Measurements from ENCODE around the gene HDLBP. TPM values are rescaled to one million over a fixed set of nuclear protein-coding genes. Genes with fewer than 3 reads are reported as not detected.

The HDLBP gene
- total RNA-seq, 1 donor from 2014 or later: 839 TPM

DNA sequence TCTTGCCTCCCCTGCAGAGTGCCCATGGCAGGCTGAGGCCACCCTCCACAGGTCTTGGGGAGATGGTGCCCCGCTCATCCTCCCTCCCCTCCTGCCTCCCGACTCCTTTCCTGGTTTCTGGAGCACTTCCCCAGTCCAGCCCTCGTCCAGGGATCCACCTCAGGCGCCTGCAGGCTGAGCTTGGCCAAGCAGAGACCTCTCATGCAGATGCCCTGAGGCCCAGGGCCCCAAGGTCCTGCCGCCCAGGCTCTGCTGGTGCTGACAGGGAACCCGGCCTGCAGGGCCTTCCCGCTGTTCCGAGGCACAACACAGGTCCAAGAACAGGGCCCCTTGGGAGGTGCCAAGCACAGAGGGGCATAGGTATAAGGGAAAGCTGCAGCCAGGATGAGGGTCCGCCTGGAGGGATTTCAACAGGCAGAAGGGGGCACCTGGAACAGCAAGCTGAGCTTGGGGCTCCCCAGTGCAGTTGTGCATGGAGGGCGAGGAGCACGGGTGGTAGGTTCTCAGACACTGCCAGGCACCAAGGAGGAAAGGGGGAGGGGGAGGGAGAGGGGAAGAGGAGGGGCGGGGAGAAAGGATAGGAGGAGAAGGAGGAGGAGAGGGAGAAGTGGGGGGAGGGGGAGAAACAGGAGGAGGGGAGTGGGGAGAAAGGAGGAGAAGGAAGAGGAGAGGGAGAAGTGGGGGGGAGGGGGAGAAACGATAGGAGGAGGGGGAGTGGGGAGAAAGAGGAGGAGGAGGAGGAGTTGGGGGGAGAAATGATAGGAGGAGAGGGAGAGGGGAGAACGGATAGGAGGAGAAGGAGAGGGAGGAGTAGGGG is 128.2 kb downstream of the HDLBP start:
- peaks cover 1% of the 10 kb centered on the region for H3K4me1 Mint-ChIP-seq (ENCODE audit: unreplicated experiment)
- H3K4me3 Mint-ChIP-seq (ENCODE audit: unreplicated experiment): no peak overlapping the region
- TF ChIP-seq, protein P1, sequence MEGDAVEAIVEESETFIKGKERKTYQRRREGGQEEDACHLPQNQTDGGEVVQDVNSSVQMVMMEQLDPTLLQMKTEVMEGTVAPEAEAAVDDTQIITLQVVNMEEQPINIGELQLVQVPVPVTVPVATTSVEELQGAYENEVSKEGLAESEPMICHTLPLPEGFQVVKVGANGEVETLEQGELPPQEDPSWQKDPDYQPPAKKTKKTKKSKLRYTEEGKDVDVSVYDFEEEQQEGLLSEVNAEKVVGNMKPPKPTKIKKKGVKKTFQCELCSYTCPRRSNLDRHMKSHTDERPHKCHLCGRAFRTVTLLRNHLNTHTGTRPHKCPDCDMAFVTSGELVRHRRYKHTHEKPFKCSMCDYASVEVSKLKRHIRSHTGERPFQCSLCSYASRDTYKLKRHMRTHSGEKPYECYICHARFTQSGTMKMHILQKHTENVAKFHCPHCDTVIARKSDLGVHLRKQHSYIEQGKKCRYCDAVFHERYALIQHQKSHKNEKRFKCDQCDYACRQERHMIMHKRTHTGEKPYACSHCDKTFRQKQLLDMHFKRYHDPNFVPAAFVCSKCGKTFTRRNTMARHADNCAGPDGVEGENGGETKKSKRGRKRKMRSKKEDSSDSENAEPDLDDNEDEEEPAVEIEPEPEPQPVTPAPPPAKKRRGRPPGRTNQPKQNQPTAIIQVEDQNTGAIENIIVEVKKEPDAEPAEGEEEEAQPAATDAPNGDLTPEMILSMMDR (IDR thresholded peaks at IDR 0.05): no peak
- no peak overlapping the region for H3K27ac Mint-ChIP-seq (ENCODE audit: unreplicated experiment)
- H3K36me3 Mint-ChIP-seq (ENCODE audit: unreplicated experiment): peaks cover 4% of the 10 kb centered on the region
- no peaks in the 10 kb centered on the region for H3K9me3 Mint-ChIP-seq (ENCODE audit: unreplicated experiment)
- DNase-seq (ENCODE audit: extremely low spot score, unreplicated experiment): no peak
- H3K27me3 Mint-ChIP-seq (ENCODE audit: unreplicated experiment): no peaks in the 10 kb centered on the region

DNA sequence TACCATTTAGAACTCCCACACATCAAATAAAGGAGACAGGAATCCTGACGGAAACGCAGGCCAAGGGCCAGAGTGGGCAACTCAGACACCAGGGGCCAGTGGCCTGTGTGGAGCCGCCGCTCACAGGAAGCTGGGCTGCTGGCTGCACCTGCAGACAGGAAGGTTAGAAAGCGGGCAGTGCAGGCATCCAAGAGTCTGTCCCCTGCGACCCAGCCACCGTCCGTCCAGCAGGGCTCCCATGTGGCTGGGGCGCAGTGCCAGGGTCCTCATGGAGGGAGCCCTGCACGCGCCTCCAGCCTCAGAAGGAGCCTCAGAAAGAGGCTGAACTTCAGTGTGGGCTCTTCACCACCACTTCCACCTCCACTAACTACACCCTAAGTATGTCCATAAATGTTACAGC is 129.5 kb downstream of the HDLBP start:
- TF ChIP-seq, protein P1 (IDR thresholded peaks at IDR 0.05): no peak
- Mint-ChIP-seq H3K4me1 (ENCODE audit: unreplicated experiment) (peaks cover 1% of the 10 kb centered on the region), H3K27me3 (ENCODE audit: unreplicated experiment) (no peaks in the 10 kb centered on the region), H3K27ac (ENCODE audit: unreplicated experiment) (no peak overlapping the region), H3K4me3 (ENCODE audit: unreplicated experiment) (no peak overlapping the region), H3K9me3 (ENCODE audit: unreplicated experiment) (no peaks in the 10 kb centered on the region), H3K36me3 (ENCODE audit: unreplicated experiment) (peaks cover 4% of the 10 kb centered on the region)
- no peak for DNase-seq (ENCODE audit: extremely low spot score, unreplicated experiment)

DNA sequence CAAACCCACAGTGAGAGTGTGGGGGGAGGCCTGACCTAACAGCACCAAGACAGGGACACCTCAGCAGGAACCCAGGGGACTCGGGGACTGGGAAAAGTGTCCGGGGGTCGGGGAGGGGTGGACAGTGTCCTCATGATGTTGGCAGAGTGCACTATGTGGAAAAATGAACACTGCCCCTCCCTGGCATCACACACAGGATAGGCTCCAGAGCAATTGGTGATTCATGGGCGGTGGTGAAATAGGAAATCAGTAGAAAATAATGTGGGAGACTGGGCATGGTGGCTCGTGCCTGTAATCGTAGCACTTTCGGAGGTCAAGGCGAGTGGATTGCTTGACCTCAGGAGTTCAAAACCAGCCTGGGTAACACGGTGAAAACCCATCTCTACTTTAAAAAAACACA is 130.6 kb downstream of the HDLBP start:
- Mint-ChIP-seq H3K27me3 (ENCODE audit: unreplicated experiment) (no peaks in the 10 kb centered on the region), H3K9me3 (ENCODE audit: unreplicated experiment) (no peaks in the 10 kb centered on the region), H3K36me3 (ENCODE audit: unreplicated experiment) (peaks cover 7% of the 10 kb centered on the region), H3K4me3 (ENCODE audit: unreplicated experiment) (no peak overlapping the region), H3K27ac (ENCODE audit: unreplicated experiment) (no peak overlapping the region), H3K4me1 (ENCODE audit: unreplicated experiment) (peaks cover 1% of the 10 kb centered on the region)
- no peak for DNase-seq (ENCODE audit: extremely low spot score, unreplicated experiment)
- TF ChIP-seq, protein P1 (IDR thresholded peaks at IDR 0.05): no peak

DNA sequence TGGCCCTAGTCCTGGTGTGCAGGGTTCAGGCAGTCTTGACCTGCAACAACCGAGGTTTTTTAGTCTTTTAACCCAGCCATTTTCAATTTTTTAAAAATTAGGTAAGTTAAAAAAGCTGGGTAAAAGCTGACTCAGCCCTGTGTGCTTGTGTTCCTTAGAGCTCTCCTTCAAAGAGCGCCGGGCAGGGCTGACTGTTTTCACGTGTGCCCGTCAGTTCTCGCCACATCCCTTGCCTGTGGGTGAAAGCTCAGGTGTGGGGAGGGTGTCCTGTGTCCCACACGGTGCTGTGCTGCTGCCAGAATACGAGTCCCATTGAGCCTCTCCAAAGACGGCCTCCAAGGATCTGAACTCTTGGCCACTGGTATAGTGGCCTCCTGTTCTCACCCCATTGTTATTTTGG is 132.3 kb downstream of the HDLBP start:
- TF ChIP-seq, protein P1 (IDR thresholded peaks at IDR 0.05): no peak
- DNase-seq (ENCODE audit: extremely low spot score, unreplicated experiment): no peak
- no peaks in the 10 kb centered on the region for H3K9me3 Mint-ChIP-seq (ENCODE audit: unreplicated experiment)
- H3K4me1 Mint-ChIP-seq (ENCODE audit: unreplicated experiment): peaks cover 1% of the 10 kb centered on the region
- peaks cover 17% of the 10 kb centered on the region for H3K36me3 Mint-ChIP-seq (ENCODE audit: unreplicated experiment)
- no peak overlapping the region for H3K4me3 Mint-ChIP-seq (ENCODE audit: unreplicated experiment)
- H3K27me3 Mint-ChIP-seq (ENCODE audit: unreplicated experiment): no peaks in the 10 kb centered on the region
- H3K27ac Mint-ChIP-seq (ENCODE audit: unreplicated experiment): no peak overlapping the region

DNA sequence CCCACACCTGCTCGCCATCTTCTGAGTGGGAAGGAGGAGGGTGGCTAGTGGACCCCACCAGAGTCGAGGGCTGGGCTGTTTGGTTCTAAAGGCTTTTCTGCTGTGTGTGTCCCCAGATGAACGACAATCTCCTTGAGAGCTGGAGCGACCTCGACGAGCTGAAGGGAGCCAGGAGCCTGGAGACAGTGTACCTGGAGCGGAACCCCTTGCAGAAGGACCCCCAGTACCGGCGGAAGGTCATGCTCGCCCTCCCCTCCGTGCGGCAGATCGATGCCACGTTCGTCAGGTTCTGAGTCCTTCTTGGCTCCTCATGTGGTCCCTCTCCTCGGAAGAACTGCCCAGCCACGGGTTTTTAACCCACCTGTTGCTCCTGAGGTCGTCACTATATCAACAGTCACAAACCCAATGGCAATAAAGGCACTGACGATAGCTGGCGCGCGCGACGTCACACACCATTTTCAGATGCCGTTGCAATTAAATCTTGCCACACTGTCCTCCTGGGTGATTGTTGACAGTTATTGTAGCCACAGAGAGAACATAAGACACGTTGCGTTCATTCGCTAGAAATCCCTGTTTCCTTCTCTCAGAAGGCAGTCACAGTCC is 132.8 kb downstream of the HDLBP start:
- TF ChIP-seq, protein P1 (IDR thresholded peaks at IDR 0.05): no peak
- H3K36me3 Mint-ChIP-seq (ENCODE audit: unreplicated experiment): peaks cover 17% of the 10 kb centered on the region
- no peak overlapping the region for H3K4me3 Mint-ChIP-seq (ENCODE audit: unreplicated experiment)
- H3K9me3 Mint-ChIP-seq (ENCODE audit: unreplicated experiment): no peaks in the 10 kb centered on the region
- no peak for DNase-seq (ENCODE audit: extremely low spot score, unreplicated experiment)
- no peak overlapping the region for H3K27ac Mint-ChIP-seq (ENCODE audit: unreplicated experiment)
- H3K4me1 Mint-ChIP-seq (ENCODE audit: unreplicated experiment): peaks cover 1% of the 10 kb centered on the region
- no peaks in the 10 kb centered on the region for H3K27me3 Mint-ChIP-seq (ENCODE audit: unreplicated experiment)

Data from osteocyte (in vitro differentiated cells).